ENCODE results near the gene UBXN4.
"Not testable (repeated sequence)": the region's sequence is repeated elsewhere in the genome, so short reads cannot be mapped to it uniquely, and the experiment has no call there.

Gene UBXN4

GRCh38 chr2:135800513-135801460 is 59.1 kb downstream of the UBXN4 start:
- Histone ChIP-seq H3K9me3 (ENCODE audit: low read length) (0 out of 2 replicates have a peak, but pooled peaks cover 11% of the 10 kb centered on the region), H3K4me1 (ENCODE audit: insufficient read depth, low read length, severe bottlenecking) (peaks cover 20% of the 10 kb centered on the region), H3K4me2 (ENCODE audit: low read length) (no peak overlapping the region), H3K9me2 (ENCODE audit: low read depth, low read length) (no peaks in the 10 kb centered on the region), H3K9ac (ENCODE audit: low read length) (no peak overlapping the region), H3K4me3 (ENCODE audit: low read depth, low read length, poor library complexity, severe bottlenecking) (no peak overlapping the region), H3F3A (ENCODE audit: insufficient read depth, low read length) (no peaks in the 10 kb centered on the region), H3K79me2 (ENCODE audit: insufficient read depth, low read length) (no peaks in the 10 kb centered on the region), H3K27ac (ENCODE audit: low read depth, low read length, poor library complexity, severe bottlenecking) (no peak overlapping the region), H3K27me3 (ENCODE audit: insufficient read depth, low read length) (no peaks in the 10 kb centered on the region), H2AFZ (ENCODE audit: low read length) (no peak overlapping the region), H3K36me3 (ENCODE audit: insufficient read depth, low read length) (peaks cover 10% of the 10 kb centered on the region; the same call in 1 of the 2 replicates), H4K20me1 (ENCODE audit: insufficient read depth, low read length) (no peaks in the 10 kb centered on the region)
- TF ChIP-seq EZH2 (IDR thresholded peaks at IDR 0.05; ENCODE audit: borderline replicate concordance, low read length): no peak
- TF ChIP-seq, protein P1, sequence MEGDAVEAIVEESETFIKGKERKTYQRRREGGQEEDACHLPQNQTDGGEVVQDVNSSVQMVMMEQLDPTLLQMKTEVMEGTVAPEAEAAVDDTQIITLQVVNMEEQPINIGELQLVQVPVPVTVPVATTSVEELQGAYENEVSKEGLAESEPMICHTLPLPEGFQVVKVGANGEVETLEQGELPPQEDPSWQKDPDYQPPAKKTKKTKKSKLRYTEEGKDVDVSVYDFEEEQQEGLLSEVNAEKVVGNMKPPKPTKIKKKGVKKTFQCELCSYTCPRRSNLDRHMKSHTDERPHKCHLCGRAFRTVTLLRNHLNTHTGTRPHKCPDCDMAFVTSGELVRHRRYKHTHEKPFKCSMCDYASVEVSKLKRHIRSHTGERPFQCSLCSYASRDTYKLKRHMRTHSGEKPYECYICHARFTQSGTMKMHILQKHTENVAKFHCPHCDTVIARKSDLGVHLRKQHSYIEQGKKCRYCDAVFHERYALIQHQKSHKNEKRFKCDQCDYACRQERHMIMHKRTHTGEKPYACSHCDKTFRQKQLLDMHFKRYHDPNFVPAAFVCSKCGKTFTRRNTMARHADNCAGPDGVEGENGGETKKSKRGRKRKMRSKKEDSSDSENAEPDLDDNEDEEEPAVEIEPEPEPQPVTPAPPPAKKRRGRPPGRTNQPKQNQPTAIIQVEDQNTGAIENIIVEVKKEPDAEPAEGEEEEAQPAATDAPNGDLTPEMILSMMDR (IDR thresholded peaks at IDR 0.05; ENCODE audit: low read length): no peak

DNA sequence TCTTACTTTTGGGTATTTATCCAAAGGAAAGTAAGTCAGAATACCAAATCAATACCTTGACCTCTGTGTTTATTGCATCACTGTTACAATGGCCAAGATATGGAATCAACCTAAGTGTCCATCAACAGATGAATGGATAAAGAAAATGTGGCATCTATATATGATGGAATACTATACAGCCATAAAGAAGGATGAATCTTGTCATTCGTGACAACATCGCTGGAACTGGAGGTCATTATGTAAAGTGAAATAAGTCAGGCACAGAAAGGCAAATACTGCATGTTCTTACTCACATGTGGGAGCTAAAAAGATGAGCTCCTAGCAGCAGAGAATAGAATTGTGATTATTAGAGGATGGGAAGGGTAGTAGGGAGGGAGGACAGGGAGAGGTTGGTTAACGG is 60.7 kb downstream of the UBXN4 start:
- H3K9me2 ChIP-seq (ENCODE audit: low read depth, low read length): no peaks in the 10 kb centered on the region
- no peak overlapping the region for H3K4me3 ChIP-seq (ENCODE audit: low read depth, low read length, poor library complexity, severe bottlenecking)
- H3K36me3 ChIP-seq (ENCODE audit: insufficient read depth, low read length): peaks cover 10% of the 10 kb centered on the region; the same call in 1 of the 2 replicates
- H3K79me2 ChIP-seq (ENCODE audit: insufficient read depth, low read length): no peaks in the 10 kb centered on the region
- no peaks in the 10 kb centered on the region for H3K27me3 ChIP-seq (ENCODE audit: insufficient read depth, low read length)
- H3K9ac ChIP-seq (ENCODE audit: low read length): no peak overlapping the region
- TF ChIP-seq, protein P1 (IDR thresholded peaks at IDR 0.05; ENCODE audit: low read length): no peak
- TF ChIP-seq EZH2 (IDR thresholded peaks at IDR 0.05; ENCODE audit: borderline replicate concordance, low read length): no peak
- no peak overlapping the region for H3K4me2 ChIP-seq (ENCODE audit: low read length)
- no peak overlapping the region for H2AFZ ChIP-seq (ENCODE audit: low read length)
- no peaks in the 10 kb centered on the region for H4K20me1 ChIP-seq (ENCODE audit: insufficient read depth, low read length)
- H3K9me3 ChIP-seq (ENCODE audit: low read length): 0 out of 2 replicates have a peak, but pooled peaks cover 11% of the 10 kb centered on the region
- H3K4me1 ChIP-seq (ENCODE audit: insufficient read depth, low read length, severe bottlenecking): peaks cover 17% of the 10 kb centered on the region
- H3F3A ChIP-seq (ENCODE audit: insufficient read depth, low read length): no peaks in the 10 kb centered on the region
- H3K27ac ChIP-seq (ENCODE audit: low read depth, low read length, poor library complexity, severe bottlenecking): no peak overlapping the region

GRCh38 chr2:135803278-135803677 is 61.6 kb downstream of the UBXN4 start:
- no peak overlapping the region for H3K9ac ChIP-seq (ENCODE audit: low read length)
- H3K4me1 ChIP-seq (ENCODE audit: insufficient read depth, low read length, severe bottlenecking): peaks cover 7% of the 10 kb centered on the region
- H3K79me2 ChIP-seq (ENCODE audit: insufficient read depth, low read length): no peaks in the 10 kb centered on the region
- no peak overlapping the region for H3K4me2 ChIP-seq (ENCODE audit: low read length)
- no peaks in the 10 kb centered on the region for H3K27me3 ChIP-seq (ENCODE audit: insufficient read depth, low read length)
- H3K9me3 ChIP-seq (ENCODE audit: low read length): 0 out of 2 replicates have a peak, but pooled peaks cover 11% of the 10 kb centered on the region
- no peaks in the 10 kb centered on the region for H3F3A ChIP-seq (ENCODE audit: insufficient read depth, low read length)
- TF ChIP-seq, protein P1 (IDR thresholded peaks at IDR 0.05; ENCODE audit: low read length): no peak
- no peaks in the 10 kb centered on the region for H4K20me1 ChIP-seq (ENCODE audit: insufficient read depth, low read length)
- H3K27ac ChIP-seq (ENCODE audit: low read depth, low read length, poor library complexity, severe bottlenecking): no peak overlapping the region
- H3K9me2 ChIP-seq (ENCODE audit: low read depth, low read length): no peaks in the 10 kb centered on the region
- peaks cover 10% of the 10 kb centered on the region; the same call in 1 of the 2 replicates for H3K36me3 ChIP-seq (ENCODE audit: insufficient read depth, low read length)
- H3K4me3 ChIP-seq (ENCODE audit: low read depth, low read length, poor library complexity, severe bottlenecking): no peak overlapping the region
- H2AFZ ChIP-seq (ENCODE audit: low read length): no peak overlapping the region

GRCh38 chr2:135807874-135808273 is 66.2 kb downstream of the UBXN4 start:
- not testable (repeated sequence) for H3K27ac ChIP-seq (ENCODE audit: low read depth, low read length, poor library complexity, severe bottlenecking); H3K4me2 ChIP-seq (ENCODE audit: low read length); H4K20me1 ChIP-seq (ENCODE audit: insufficient read depth, low read length); H2AFZ ChIP-seq (ENCODE audit: low read length); H3K9me2 ChIP-seq (ENCODE audit: low read depth, low read length); H3K79me2 ChIP-seq (ENCODE audit: insufficient read depth, low read length); H3K4me1 ChIP-seq (ENCODE audit: insufficient read depth, low read length, severe bottlenecking); H3K9ac ChIP-seq (ENCODE audit: low read length); H3K27me3 ChIP-seq (ENCODE audit: insufficient read depth, low read length); H3K4me3 ChIP-seq (ENCODE audit: low read depth, low read length, poor library complexity, severe bottlenecking); H3F3A ChIP-seq (ENCODE audit: insufficient read depth, low read length); H3K36me3 ChIP-seq (ENCODE audit: insufficient read depth, low read length); H3K9me3 ChIP-seq (ENCODE audit: low read length)

Data from OCI-LY1 (cell line).